T47D (cell line): ENCODE measurements around the gene NRXN2.

Experiments used
- DNase-seq, 2 experiments: peaks; one replicate each; pipeline versions ENCODE4 v3.0.0 to v3.0.0-alpha.2; 2011 to 2012; ENCODE audit warnings: low read depth in 1 of 2, low spot score in 1 of 2
- JUND ChIP-seq: IDR thresholded peaks from 2 replicates; pipeline ENCODE4 v1.6.1; 2012; ENCODE audit warnings: low read depth
- in situ Hi-C: cut with HindIII; loops from 2 replicates; pipeline ENCODE4 v1.10.0; 2016; ENCODE audit warnings: low sequenced_read_pairs, low pct_unique_long_range_greater_than_20kb

NRXN2 gene

DNA sequence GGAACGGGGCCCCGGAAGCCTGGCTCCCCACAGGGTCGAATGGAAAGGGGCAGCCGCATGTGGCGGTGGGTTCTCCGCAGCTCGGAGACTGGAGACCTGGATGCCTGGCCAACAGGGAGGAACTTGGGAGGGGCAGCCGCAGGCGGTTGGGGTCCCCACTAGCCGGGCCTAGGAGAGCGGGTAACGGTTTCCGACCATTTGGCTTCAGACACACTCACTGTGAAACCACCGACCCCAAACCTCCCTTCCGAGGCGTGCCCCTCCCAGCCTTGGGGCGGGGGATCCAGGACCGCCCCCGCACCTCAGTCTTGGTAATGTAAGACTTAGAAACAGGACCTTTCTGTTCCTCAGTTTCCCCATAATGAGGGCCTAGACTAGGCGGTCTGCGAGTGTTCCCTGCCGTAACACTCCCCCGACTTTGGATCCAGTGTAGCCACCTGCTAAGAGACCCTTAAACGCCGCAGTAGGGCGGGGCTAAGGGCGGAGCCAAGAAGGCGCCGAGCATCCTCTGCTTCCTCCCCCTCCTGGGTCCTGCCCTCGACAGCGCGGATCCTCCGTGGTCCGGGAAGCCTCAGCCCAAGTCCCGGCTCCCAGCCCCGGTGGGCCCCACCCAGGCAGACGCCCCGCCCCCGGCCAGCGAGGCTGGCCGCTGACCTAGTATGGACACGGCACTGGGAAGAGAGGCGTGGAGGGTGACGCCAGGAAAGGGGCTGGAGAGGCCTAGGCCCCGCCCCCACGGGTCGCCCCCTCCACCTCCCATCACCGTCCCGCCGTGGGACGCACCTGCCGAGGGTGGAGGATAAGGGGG is 22.7 kb upstream of the NRXN2 start:
- no peak for DNase-seq

DNA sequence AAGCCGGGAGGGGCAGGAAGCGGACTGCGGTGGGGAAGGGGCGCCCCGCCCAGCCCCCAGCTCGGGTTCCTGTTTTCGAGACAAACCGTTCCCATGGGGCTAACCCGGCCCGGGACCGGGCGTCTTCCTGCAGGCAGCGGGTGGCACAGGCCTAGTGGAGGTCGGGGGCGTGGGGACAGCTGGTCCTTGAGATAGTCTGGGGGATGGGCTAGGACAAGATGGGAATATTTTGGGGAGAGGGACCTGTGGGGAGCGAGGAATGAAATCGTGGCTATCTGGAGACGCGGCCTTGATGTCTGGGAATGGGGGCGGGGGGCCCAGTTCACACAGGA is 22.2 kb upstream of the NRXN2 start:
- TF ChIP-seq JUND = no peak
- in situ Hi-C loops = no loop called here

More for the DNA sequence above, 22.7 kb upstream of the NRXN2 start:
- in situ Hi-C loops = no loop called here
- no peak for TF ChIP-seq JUND

DNA sequence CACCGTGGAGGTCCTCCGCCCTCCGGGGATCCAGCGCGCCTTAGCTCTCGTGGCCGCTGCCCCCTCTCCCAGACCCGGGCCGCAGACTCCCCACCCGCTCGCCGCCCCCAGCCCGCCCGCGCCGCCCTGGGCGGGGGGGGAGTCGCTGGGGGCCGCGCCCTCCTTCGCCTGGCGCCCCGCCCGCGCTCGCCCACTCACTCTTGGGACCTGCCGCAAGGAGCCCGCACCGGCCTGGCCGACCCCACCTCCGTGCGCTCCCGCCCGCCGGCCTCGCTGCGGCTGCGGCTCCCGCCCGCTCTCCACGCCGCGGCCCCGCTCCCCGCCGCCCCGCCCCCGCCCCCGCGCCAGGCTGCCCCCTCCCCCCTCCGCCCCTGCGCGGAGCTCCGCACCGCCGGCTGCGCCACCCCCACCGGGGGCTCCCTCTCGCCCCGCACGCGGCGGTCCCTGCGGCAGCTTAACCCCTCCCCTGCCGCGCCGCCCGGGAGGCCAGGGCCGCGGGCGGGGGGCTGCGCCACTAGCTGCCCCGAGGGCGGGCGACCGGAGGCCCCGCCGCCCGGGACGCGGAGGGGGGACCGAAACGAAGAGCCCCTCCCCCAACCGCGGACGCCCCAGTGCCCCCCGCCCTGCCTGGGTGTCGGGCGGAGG is 21.7 kb upstream of the NRXN2 start:
- in situ Hi-C loops = no loop called here
- no peak for DNase-seq
- TF ChIP-seq JUND = no peak

More for the DNA sequence above, 22.2 kb upstream of the NRXN2 start:
- no peak for DNase-seq

DNA sequence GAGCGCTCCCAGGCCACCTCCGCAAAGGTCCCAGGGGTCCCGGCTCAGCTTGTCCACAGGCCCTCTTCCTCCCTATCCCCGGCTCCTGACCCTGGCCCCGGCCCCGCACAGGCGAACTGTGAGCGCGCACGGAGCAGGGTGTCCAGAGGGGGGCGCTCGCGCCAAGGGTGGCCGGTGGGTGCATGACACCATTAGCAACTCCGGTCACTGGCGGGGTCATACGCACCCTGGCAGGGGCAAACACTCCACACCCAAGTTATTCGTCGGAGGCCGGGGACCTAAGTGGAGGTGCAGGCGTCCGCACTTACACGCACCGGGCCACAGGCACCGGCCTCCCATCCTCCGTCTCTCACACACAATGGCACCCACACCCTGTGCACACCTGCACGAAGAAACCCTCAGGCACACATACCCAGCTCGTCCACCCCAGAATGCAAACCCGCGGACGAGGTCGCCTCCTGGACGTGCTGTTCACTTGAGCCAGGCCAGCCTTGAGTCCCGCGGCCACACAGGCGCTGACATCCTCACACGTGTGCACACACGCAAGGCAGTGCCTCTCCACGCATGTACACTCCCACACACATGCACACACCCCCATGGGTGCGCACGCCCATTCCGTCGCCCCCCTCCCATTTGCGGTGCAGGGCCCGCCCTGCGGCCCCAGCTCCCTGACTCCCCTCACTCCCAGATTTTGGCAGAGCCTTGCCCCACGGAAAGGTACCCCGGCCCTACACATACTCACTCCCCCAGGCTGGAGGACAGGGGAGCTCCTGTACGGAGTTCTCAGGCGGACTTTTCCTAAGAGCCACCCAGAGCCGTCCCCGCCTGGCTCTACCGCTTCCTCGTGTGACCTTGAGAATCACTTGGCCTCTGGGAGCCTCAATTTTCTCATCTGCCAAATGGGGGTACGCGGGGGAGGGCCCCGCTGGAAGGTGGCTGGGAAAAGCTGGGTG is 20.9 kb upstream of the NRXN2 start, which contains the start of gene RASGRP2:
RASGRP2 (minus strand) TSS at position 552 of the 953 bp plus-strand sequence. CDS start 1,276 bp downstream, outside the sequence.
- TF ChIP-seq JUND = no peak
- peak; percentile 61 to 63 for DNase-seq
- in situ Hi-C loops = no loop called here

DNA sequence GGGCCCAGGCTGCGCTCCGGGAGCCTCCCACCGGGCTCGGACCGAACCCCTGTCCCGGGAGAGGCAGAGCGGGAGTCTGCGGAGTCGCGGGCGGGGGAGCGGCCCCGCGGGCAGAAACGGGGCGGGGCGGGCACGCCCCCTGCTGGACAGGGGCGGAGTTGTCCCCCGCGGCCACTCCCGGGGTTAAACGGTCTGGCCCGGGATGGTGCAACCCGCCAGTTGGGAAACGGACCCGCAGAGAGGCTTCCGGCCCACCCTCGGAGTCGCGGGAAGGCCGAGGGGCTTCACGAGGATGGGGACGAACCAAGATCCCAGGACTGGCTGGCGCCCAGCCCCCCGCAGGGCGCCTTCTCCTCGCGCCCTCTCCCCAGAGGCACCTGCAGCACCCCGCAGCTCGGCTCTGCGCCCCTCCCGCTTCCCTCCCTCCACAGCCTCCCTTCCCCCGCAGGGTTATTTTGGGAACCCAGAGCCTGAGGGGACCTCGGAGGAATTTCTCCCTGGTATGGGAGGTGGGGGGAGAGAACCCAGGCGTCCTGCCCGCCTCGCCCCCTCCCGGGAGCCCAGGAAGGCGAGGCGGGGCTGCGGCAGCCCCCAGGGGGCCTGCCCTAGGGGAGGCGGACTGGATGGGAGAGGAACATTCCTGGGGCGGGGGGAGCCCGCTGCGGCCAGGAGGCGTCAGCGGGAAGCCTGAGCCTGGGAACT is 20.0 kb upstream of the NRXN2 start:
- in situ Hi-C loops = no loop called here
- no peak for TF ChIP-seq JUND
- DNase-seq = peak; percentile 57 to 94

DNA sequence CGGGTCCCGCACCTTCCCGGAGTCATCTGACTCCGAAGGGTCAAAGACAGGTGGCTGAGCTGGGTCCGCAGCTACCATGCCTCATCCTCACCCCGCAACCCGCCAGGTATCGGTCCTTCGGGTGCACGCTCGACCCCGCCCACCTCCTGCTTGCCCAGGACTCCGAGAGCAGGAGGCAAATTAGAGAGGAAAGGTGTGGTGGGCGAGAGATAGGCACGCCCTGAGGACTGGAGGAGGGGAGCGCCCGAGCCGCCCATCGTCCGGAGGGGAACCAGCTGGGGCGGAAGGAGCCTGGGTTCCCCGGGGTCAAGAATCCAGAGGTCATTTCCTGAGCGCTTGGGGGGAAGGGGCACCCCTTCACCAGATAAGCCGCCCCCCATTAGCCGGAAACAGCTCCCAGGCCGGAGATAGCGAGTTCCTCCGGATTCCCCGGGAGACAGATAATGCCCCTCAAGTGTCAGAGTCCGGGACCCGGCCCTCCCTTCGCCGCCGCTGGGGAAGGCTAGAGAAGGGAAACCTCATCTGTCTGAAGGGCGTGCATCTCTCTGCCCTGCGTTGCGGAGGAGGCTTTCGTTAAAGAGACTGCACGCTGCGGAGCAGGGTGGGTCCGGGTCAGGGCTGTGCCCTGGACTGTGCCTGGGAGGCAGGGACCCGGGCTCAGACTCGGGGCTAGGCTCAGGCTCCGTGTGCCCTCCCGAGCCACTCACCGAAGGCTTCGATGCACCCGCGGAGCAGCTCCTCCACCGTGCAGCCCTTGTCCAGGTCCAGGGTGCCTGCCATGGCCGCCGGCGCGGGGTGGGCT is 19.3 kb upstream of the NRXN2 start:
- DNase-seq = no peak
- no peak for TF ChIP-seq JUND
- in situ Hi-C loops = no loop called here

DNA sequence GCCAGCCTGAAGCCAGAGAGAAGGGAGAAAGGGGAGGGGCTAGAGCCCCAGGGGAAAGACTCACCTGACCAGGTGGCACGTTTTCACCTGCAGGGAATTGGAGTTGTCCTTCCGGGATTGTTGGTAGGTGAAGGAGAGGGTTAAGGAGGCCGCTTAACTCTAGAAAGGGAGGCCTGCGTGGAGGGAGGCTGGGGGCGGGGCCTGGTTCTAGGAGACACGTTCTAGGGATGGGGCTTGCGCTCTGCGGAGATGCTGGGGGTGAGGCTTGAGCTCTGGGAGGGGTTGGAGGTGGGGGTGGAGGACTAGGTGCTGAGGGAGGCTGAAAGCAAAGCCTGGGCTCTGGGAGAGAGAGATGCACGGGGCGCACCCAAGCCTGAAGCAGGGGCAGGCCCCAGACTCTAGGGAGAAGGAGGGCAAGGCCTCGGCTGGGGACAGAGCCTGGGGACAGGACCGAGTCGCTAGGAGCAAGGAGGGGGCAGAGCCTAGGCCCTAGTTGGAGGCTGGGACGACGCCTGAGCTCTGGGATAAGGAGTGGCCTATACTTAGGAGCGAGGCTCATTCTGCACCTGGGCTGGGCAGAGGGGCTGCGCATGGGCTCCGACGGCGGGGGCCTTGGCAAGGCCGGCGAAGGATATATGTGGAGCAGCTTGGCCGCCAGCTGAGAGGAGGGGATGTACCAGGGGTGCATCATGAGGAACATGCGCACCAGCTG is 18.5 kb upstream of the NRXN2 start:
- no peak for DNase-seq
- TF ChIP-seq JUND = no peak
- in situ Hi-C loops = no loop called here

DNA sequence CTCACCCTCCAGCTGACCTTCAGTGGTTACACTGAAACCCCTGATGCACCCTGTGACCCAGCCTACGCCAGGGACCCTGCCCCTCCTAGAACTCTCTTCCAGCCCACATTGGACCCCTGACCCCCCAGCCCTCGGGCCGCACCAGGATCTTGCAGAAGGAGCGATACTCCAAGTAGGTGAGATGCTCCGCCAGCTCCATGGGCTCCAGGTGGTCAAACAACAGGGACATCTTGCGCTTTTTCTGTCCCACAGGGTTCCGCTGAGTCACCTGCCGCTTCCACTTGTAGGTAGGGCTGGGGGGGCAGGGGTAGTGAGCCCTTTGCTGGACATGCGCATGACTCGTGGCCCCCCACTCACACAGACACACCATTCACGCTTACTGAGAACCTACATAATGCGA is 16.9 kb upstream of the NRXN2 start:
- DNase-seq = no peak
- in situ Hi-C loops = no loop called here
- TF ChIP-seq JUND = no peak

DNA sequence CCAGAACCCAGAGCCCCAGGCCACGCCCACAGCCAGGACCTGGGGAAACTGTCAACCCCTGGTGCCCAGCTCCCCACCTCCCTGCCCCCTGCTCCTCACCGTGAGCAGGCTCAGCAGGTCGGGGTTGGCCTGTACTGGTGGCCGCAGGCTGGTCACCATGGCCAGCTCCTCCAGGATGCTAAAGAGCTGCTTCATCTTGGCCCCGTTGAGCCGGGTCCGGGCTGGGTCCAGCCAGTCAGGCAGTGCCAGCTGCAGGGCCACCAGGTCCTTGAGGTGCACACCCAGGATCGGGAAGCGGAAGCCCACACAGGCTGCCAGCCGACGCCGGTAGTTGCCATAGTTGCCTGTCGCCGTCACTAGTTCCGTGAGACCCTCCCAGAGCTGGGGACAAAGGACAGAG is 13.7 kb upstream of the NRXN2 start:
- TF ChIP-seq JUND = no peak
- no peak for DNase-seq
- in situ Hi-C loops = no loop called here

DNA sequence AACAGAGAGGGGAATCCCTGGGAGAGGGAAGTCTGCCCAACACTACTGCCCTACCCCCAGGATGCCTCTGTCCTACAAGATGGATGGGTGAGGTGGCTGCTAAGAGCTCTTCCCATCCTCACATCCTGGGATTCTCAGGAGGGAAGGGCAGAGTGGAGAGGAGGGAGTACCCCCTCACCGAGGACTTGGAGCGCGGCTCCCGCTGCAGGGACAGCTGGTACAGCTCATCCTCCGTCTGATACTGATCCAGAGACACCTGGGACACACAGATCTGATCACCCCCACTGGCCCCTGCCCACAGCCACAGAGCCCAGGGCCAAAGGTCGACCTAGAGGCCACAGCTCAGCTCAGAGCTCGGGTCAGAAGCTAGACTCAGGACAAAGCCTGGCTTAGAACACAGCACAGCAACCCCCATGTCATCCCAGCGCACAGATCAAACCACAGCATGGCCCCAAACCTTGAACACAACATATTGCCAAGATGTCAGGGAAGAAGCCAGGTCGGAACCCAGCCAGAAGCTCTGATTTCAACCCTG is 12.8 kb upstream of the NRXN2 start:
- in situ Hi-C loops = no loop called here
- no peak for DNase-seq
- no peak for TF ChIP-seq JUND
